HG02759 (cell line): ENCODE measurements around the gene PBX4.

Experiments
- ATAC-seq: cut with Tn5 transposase; IDR thresholded peaks from one replicate; pipeline ENCODE4 v1.9.1; 2021; ENCODE audit warnings: mild to moderate bottlenecking, moderate library complexity; ENCODE audit not compliant: unreplicated experiment

Gene PBX4

GRCh38 chr19:19527674-19528625 is 90.5 kb downstream of the PBX4 start:
- ATAC-seq, result no peak

- no peak for ATAC-seq
These were observed 91.2 kb downstream of the PBX4 start for GRCh38 chr19:19527371-19527656.

- no peak for ATAC-seq
These were observed 91.7 kb downstream of the PBX4 start for GRCh38 chr19:19526581-19527370.

- no peak for ATAC-seq
These were observed 92.7 kb downstream of the PBX4 start for GRCh38 chr19:19525611-19526380.

- no peak for ATAC-seq
These were observed 94.4 kb downstream of the PBX4 start for GRCh38 chr19:19524053-19524452.

- no peak for ATAC-seq
These were observed 95.3 kb downstream of the PBX4 start for GRCh38 chr19:19523177-19523576.

- ATAC-seq, result no peak
These were observed 97.5 kb downstream of the PBX4 start for GRCh38 chr19:19520989-19521388.

- ATAC-seq, result no peak
These were observed 101.3 kb downstream of the PBX4 start for GRCh38 chr19:19517235-19517619.

GRCh38 chr19:19515642-19516519 is 102.6 kb downstream of the PBX4 start, which contains the start of gene NDUFA13:
Gene NDUFA13 (plus strand): TSS chr19:19516225. CDS start chr19:19516239, 14 bp downstream.
- peak; percentile 95 for ATAC-seq

GRCh38 chr19:19514881-19515641 is 103.4 kb downstream of the PBX4 start, which contains the start of gene TSSK6:
Gene TSSK6 (minus strand): TSS chr19:19515548. CDS start chr19:19515427, 121 bp downstream.
- no peak for ATAC-seq

GRCh38 chr19:19514215-19514657 is 104.3 kb downstream of the PBX4 start:
- no peak for ATAC-seq

- no peak for ATAC-seq
These were observed 104.8 kb downstream of the PBX4 start for GRCh38 chr19:19513682-19514081.
